ENCODE data around the gene TRAPPC10. TPM values are rescaled to one million over a fixed set of nuclear protein-coding genes. Genes with fewer than 3 reads are reported as not detected.

TRAPPC10 gene
- total and polyA plus RNA-seq, 9 of the 15 experiments (the other 6 are each of a cell fraction or from before 2014, with no cell fraction given), result 1.1 to 33.8 (median 24.3) TPM

GRCh38 chr21:44024887-44025353, 12.8 kb downstream of the TRAPPC10 start (continued):
- TF ChIP-seq ARID4B (CRISPR knock-in tag; IDR thresholded peaks at IDR 0.05) (no peak), NCOR1 (IDR thresholded peaks at IDR 0.05) (no peak), TFAP4 (CRISPR knock-in tag; IDR thresholded peaks at IDR 0.05; ENCODE audit: borderline replicate concordance) (no peak), ID3 (CRISPR knock-in tag; IDR thresholded peaks at IDR 0.05) (no peak), ID3 (tag; IDR thresholded peaks at IDR 0.05) (no peak), CBFA2T2 (conservative IDR thresholded peaks at IDR 0.05) (no peak), SAP30 (IDR thresholded peaks at IDR 0.05; ENCODE audit: borderline replicate concordance, insufficient read depth, low read depth, low read length, poor library complexity, severe bottlenecking) (no peak), WHSC1 (IDR thresholded peaks at IDR 0.05; ENCODE audit: low read length) (no peak), KAT2B (IDR thresholded peaks at IDR 0.05; ENCODE audit: low read depth, low read length) (no peak), CTBP1 (IDR thresholded peaks at IDR 0.05; ENCODE audit: borderline replicate concordance) (peak; percentile 70), CEBPG (CRISPR knock-in tag; IDR thresholded peaks at IDR 0.05) (0 out of 2 replicates have a peak, but pooled peaks have one; percentile 26), CEBPG (tag; conservative IDR thresholded peaks at IDR 0.05 in 1 of 2, IDR thresholded peaks at IDR 0.05 in 1 of 2) (0 out of 4 replicates have a peak, but pooled peaks of 1 of the 2 experiments have one; percentile 34), HDAC2 (IDR thresholded peaks at IDR 0.05) (peak; percentile 34; the same call in 1 of the 2 replicates), KAT8 (IDR thresholded peaks at IDR 0.05; ENCODE audit: low read depth) (no peak), ZNF280A (IDR thresholded peaks at IDR 0.05; ENCODE audit: low read depth, partially characterized antibody) (no peak)
- TF ChIP-seq, protein P1, sequence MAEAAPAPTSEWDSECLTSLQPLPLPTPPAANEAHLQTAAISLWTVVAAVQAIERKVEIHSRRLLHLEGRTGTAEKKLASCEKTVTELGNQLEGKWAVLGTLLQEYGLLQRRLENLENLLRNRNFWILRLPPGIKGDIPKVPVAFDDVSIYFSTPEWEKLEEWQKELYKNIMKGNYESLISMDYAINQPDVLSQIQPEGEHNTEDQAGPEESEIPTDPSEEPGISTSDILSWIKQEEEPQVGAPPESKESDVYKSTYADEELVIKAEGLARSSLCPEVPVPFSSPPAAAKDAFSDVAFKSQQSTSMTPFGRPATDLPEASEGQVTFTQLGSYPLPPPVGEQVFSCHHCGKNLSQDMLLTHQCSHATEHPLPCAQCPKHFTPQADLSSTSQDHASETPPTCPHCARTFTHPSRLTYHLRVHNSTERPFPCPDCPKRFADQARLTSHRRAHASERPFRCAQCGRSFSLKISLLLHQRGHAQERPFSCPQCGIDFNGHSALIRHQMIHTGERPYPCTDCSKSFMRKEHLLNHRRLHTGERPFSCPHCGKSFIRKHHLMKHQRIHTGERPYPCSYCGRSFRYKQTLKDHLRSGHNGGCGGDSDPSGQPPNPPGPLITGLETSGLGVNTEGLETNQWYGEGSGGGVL (CRISPR knock-in tag; IDR thresholded peaks at IDR 0.05), result no peak
- TF ChIP-seq, protein P2, sequence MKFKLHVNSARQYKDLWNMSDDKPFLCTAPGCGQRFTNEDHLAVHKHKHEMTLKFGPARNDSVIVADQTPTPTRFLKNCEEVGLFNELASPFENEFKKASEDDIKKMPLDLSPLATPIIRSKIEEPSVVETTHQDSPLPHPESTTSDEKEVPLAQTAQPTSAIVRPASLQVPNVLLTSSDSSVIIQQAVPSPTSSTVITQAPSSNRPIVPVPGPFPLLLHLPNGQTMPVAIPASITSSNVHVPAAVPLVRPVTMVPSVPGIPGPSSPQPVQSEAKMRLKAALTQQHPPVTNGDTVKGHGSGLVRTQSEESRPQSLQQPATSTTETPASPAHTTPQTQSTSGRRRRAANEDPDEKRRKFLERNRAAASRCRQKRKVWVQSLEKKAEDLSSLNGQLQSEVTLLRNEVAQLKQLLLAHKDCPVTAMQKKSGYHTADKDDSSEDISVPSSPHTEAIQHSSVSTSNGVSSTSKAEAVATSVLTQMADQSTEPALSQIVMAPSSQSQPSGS (CRISPR knock-in tag; IDR thresholded peaks at IDR 0.05), result no peak

Measured in K562 (cell line).